ENCODE data around the gene UBXN1.
"Not testable (repeated sequence)": the region's sequence is repeated elsewhere in the genome, so short reads cannot be mapped to it uniquely, and the experiment has no call there.

UBXN1 gene

GRCh38 chr11:62708392-62708791 is 29.5 kb upstream of the UBXN1 start:
- no peak for DNase-seq

- no peak for DNase-seq
Observed at GRCh38 chr11:62707277-62707861, 28.5 kb upstream of the UBXN1 start, which contains the start of the genes BSCL2 and GNG3. Gene BSCL2 (minus strand): TSS chr11:62707424. CDS start chr11:62707195, 229 bp downstream. Gene GNG3 (plus strand): TSS chr11:62707676. CDS start chr11:62708296, 620 bp downstream.

- DNase-seq, result no peak
Observed at GRCh38 chr11:62706850-62707247, 28.0 kb upstream of the UBXN1 start.

- DNase-seq, result peak; percentile 91
Observed at GRCh38 chr11:62705880-62706849, 27.3 kb upstream of the UBXN1 start.

- no peak for DNase-seq
Observed at GRCh38 chr11:62705413-62705812, 26.5 kb upstream of the UBXN1 start.

GRCh38 chr11:62703921-62704320 is 25.0 kb upstream of the UBXN1 start:
- not testable (repeated sequence) for DNase-seq

- no peak for DNase-seq
Observed at GRCh38 chr11:62702246-62702645, 23.4 kb upstream of the UBXN1 start.

- peak; percentile 68 for DNase-seq
Observed at GRCh38 chr11:62694455-62695167, 15.7 kb upstream of the UBXN1 start.

- DNase-seq, result not testable (repeated sequence)
Observed at GRCh38 chr11:62693624-62694023, 14.8 kb upstream of the UBXN1 start.

- DNase-seq, result no peak
Observed at GRCh38 chr11:62689421-62690183, 10.7 kb upstream of the UBXN1 start, which contains the start of gene LRRN4CL. Gene LRRN4CL (minus strand): TSS chr11:62689530. CDS start chr11:62688508, 1,022 bp downstream.

- no peak for DNase-seq
Observed at GRCh38 chr11:62688491-62688890, 9.6 kb upstream of the UBXN1 start.

GRCh38 chr11:62687508-62688396 is 8.9 kb upstream of the UBXN1 start:
- DNase-seq, result no peak

GRCh38 chr11:62682518-62682917 is 3.6 kb upstream of the UBXN1 start:
- DNase-seq, result no peak

- DNase-seq, result peak; percentile 42
Observed at GRCh38 chr11:62680825-62681240, 2.0 kb upstream of the UBXN1 start.

- no peak for DNase-seq
Observed at GRCh38 chr11:62678433-62678769, 472 bp downstream of the UBXN1 start.

GRCh38 chr11:62677714-62678113 is 1.2 kb downstream of the UBXN1 start:
- no peak for DNase-seq

GRCh38 chr11:62677156-62677555 is 1.7 kb downstream of the UBXN1 start:
- no peak for DNase-seq

GRCh38 chr11:62676698-62677097 is 2.2 kb downstream of the UBXN1 start:
- no peak for DNase-seq

GRCh38 chr11:62675415-62675814 is 3.5 kb downstream of the UBXN1 start:
- DNase-seq, result not testable (repeated sequence)

GRCh38 chr11:62673196-62673525 is 5.7 kb downstream of the UBXN1 start:
- DNase-seq, result no peak

GRCh38 chr11:62671608-62672389 is 7.1 kb downstream of the UBXN1 start, which contains the start of the genes LBHD1 and UQCC3:
Gene LBHD1 (minus strand): TSS chr11:62672267. CDS start chr11:62670031, 2,236 bp downstream.
Gene UQCC3 (plus strand): TSS chr11:62671673. CDS start chr11:62671746, 73 bp downstream.
- DNase-seq, result peak; percentile 67
